Testis (tissue), 3 donors: ENCODE results near the gene IFIT2. TPM values are rescaled to one million over a fixed set of nuclear protein-coding genes. Genes with fewer than 3 reads are reported as not detected.

ENCODE experiments used
- DNase-seq: peaks from one replicate; pipeline ENCODE4 v3.0.0-alpha.2; 2019
- H3K27ac ChIP-seq, 2 donors: fragments of 200-600 bp; sonication (generic); one replicate each; pipeline ENCODE4 v1.5.1; 2019
- H3K27me3 ChIP-seq: fragments of 200-600 bp; sonication (generic); one replicate; pipeline ENCODE4 v1.5.1; 2019
- H3K36me3 ChIP-seq: fragments of 200-600 bp; sonication (generic); one replicate; pipeline ENCODE4 v1.5.1; 2017; ENCODE audit warnings: low read depth; ENCODE audit errors: missing control alignments
- H3K4me1 ChIP-seq: fragments of 200-600 bp; sonication (generic); one replicate; pipeline ENCODE4 v1.5.1; 2019
- H3K4me3 ChIP-seq, 2 donors: fragments of 200-600 bp; sonication (generic); one replicate each; pipeline ENCODE4 v1.5.1; 2017 to 2019
- H3K9me3 ChIP-seq: fragments of 200-600 bp; sonication (generic); one replicate; pipeline ENCODE4 v1.5.1; 2017
- POLR2A ChIP-seq: fragments of 450-650 bp; IDR thresholded peaks from one replicate; pipeline ENCODE4 v1.6.1; 2017; ENCODE audit warnings: antibody characterized with exemption, mild to moderate bottlenecking, moderate library complexity
- WGBS, 2 donors: methylation state at CpG; one replicate each; pipeline ENCODE4 v1.1.5; 2018; 5-methylcytosine and 5-hydroxymethylcytosine counted together
- intact Hi-C: fragments of 100-400 bp; cut with DNase I; formaldehyde crosslinking; loops from one replicate; pipeline ENCODE4 v1.15.1; 2023; ENCODE audit warnings: low total_unique reads
- polyA plus RNA-seq: library from polyadenylated mRNA; stranded (reverse); fragments of 350-450 nt; fragmentation: Illumina TruSeq; extraction: RNeasy Lipid Tissue Mini Kit (QIAGEN cat#74804); gene quantifications from one replicate; pipeline ENCODE4 v1.2.3, GENCODE V29; 2014; ENCODE audit warnings: low read depth, low replicate concordance; ENCODE audit not compliant: insufficient read depth
- total RNA-seq, 2 donors: library from RNA; depleted of rRNA; stranded (reverse); fragments of >200 nt; gene quantifications; one replicate each; pipeline ENCODE4 v1.2.3, GENCODE V29; 2016
- TF ChIP-seq, protein P1 (sequence below), 3 experiments: fragments of 450-650 bp in 2 of 3; fragments of 200-600 bp in 1 of 3; sonication (generic) in 1 of 3; IDR thresholded peaks; one replicate each; pipeline ENCODE4 v1.5.1; 2016 to 2019; ENCODE audit warnings: antibody characterized with exemption in 3 of 3, mild to moderate bottlenecking in 2 of 3, moderate library complexity in 1 of 3

The IFIT2 gene
- total and polyA plus RNA-seq, 3 donors from 2014 or later: 1.3 to 4.3 (median 1.6) TPM

DNA sequence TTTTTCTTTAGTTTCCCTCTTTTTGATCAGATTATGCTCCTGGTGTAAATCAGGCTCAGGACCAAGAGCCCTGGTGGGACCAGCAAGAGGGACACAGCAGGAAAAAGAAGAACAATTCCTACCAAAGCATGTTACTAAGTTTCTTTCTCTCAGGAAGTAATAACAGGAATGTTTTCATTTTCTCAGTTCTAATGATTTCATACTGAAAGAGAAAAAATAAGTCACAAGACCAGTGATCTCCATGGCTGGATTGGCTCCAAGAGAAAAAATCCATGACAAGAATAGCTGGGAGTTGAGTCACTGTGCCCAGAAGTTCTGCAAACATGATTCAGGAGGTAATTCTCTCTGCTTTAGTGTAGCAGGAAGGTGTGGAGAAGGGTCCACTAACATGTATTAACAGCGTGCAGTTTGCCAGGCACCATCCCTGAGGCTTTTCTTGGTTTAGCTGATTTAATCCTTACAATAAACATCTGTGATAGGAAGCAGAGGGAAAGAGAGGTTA is 23.8 kb upstream of the IFIT2 start:
- TF ChIP-seq, protein P1, sequence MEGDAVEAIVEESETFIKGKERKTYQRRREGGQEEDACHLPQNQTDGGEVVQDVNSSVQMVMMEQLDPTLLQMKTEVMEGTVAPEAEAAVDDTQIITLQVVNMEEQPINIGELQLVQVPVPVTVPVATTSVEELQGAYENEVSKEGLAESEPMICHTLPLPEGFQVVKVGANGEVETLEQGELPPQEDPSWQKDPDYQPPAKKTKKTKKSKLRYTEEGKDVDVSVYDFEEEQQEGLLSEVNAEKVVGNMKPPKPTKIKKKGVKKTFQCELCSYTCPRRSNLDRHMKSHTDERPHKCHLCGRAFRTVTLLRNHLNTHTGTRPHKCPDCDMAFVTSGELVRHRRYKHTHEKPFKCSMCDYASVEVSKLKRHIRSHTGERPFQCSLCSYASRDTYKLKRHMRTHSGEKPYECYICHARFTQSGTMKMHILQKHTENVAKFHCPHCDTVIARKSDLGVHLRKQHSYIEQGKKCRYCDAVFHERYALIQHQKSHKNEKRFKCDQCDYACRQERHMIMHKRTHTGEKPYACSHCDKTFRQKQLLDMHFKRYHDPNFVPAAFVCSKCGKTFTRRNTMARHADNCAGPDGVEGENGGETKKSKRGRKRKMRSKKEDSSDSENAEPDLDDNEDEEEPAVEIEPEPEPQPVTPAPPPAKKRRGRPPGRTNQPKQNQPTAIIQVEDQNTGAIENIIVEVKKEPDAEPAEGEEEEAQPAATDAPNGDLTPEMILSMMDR (IDR thresholded peaks at IDR 0.05): no peak
- TF ChIP-seq POLR2A: no peak
- no peak overlapping the region for H3K4me3 ChIP-seq
- peak overlapping the region; percentile 3 to 74 for H3K27ac ChIP-seq
- 30 to 46% methylated on average over 1 of the region's 1 CpG for WGBS, 2 donors
- peaks cover 2% of the 10 kb centered on the region for H3K4me1 ChIP-seq
- no peaks in the 10 kb centered on the region for H3K9me3 ChIP-seq
- DNase-seq: peak; percentile 64
- no peaks in the 10 kb centered on the region for H3K27me3 ChIP-seq
- intact Hi-C loops: no loop called here
- no peaks in the 10 kb centered on the region for H3K36me3 ChIP-seq

DNA sequence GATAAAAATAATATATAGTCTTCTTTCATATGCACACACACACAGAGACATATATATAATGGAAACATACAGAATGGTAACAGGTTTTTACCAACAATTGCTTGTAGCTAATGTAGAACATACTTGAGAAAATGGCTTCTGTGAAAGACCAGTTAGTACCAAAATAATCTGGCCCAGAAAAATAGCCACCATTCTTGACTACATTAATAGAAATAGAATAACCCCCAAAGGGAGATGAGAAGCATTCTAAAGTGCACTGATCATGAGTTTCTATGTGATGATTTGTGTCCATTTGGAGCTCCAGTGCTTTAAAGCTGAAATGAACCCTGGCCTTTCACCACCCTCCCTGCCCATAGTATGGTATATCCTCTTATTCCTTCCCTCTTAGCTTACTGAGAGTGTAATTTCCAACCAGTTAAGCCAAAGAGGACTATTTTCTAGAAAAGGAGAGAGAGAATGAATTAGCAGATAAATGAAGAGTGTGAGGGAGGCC is 22.9 kb upstream of the IFIT2 start:
- peak overlapping the region in 1 of 2 donors; percentile 74 for H3K27ac ChIP-seq
- H3K4me3 ChIP-seq: no peak overlapping the region
- no peaks in the 10 kb centered on the region for H3K9me3 ChIP-seq
- TF ChIP-seq, protein P1 (IDR thresholded peaks at IDR 0.05): no peak
- no peak for TF ChIP-seq POLR2A
- H3K27me3 ChIP-seq: no peaks in the 10 kb centered on the region
- DNase-seq: no peak
- H3K4me1 ChIP-seq: peaks cover 9% of the 10 kb centered on the region
- H3K36me3 ChIP-seq: no peaks in the 10 kb centered on the region
- intact Hi-C loops: no loop called here

DNA sequence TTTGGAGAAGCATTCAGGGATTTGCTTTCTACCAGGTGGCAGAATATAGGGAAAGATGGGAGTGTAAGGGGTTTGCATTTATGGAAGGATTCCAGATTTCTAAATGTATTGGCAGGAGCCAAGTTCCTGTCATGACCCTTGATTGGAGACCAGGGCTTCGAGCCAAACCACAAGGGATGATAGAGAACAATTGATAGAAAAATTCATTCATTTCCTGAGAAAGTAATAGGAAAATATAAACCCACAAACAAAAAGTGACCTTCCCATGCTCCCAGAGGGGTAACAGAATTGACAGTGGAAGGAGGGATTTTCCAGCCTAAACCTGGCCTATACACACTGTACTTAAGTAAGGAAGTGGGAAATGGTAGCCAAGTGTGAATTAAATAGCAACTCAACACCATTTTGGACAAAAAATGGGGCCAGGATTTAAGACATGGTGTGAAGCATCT is 22.4 kb upstream of the IFIT2 start:
- TF ChIP-seq POLR2A: no peak
- TF ChIP-seq, protein P1 (IDR thresholded peaks at IDR 0.05): no peak
- DNase-seq: no peak
- Histone ChIP-seq H3K27ac (no peak overlapping the region), H3K36me3 (no peaks in the 10 kb centered on the region), H3K9me3 (no peaks in the 10 kb centered on the region), H3K4me3 (no peak overlapping the region), H3K4me1 (peaks cover 12% of the 10 kb centered on the region), H3K27me3 (no peaks in the 10 kb centered on the region)
- intact Hi-C loops: no loop called here
- WGBS, 2 donors: 59 to 70% methylated on average over 1 of the region's 1 CpG

DNA sequence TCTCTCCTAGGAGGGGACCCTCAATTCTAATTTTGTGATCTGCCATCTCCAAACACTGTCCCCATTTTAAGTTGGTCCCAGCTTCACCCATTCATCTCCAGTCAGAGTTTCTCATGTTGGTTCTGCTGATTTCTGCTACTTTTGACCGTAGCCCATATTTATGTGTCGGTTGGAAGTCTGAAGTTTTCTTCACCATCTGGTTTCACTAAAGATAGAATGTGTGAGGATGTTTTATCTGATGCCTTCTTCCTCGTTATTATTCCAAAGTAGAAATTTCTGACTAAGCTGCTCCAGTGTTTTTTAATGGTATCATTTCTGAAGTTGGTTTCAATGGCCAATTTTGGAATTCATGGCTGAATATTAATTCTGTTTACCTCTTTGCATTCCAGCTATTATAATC is 21.3 kb upstream of the IFIT2 start:
- H3K9me3 ChIP-seq: no peaks in the 10 kb centered on the region
- H3K36me3 ChIP-seq: no peaks in the 10 kb centered on the region
- no peak overlapping the region for H3K4me3 ChIP-seq
- no peak for DNase-seq
- TF ChIP-seq, protein P1 (IDR thresholded peaks at IDR 0.05): no peak
- no peak for TF ChIP-seq POLR2A
- no peak overlapping the region for H3K27ac ChIP-seq
- 87 to 93% methylated on average over 3 of the region's 3 CpGs for WGBS, 2 donors
- H3K4me1 ChIP-seq: peaks cover 13% of the 10 kb centered on the region
- no peaks in the 10 kb centered on the region for H3K27me3 ChIP-seq
- intact Hi-C loops: no loop called here
